GM21526 (cell line): ENCODE data around the gene OR5A2.
"Not testable (repeated sequence)": the region's sequence is repeated elsewhere in the genome, so short reads cannot be mapped to it uniquely, and the experiment has no call there.

ENCODE experiments used
- ATAC-seq: cut with Tn5 transposase; IDR thresholded peaks from one replicate; pipeline ENCODE4 v1.9.1; 2021; ENCODE audit warnings: moderate library complexity; ENCODE audit not compliant: unreplicated experiment, low FRiP score

OR5A2 gene

GRCh38 chr11:59400461-59401261 lies 25.6 kb downstream of the OR5A2 start:
- no peak for ATAC-seq

GRCh38 chr11:59394186-59394585 lies 32.0 kb downstream of the OR5A2 start:
- no peak for ATAC-seq

GRCh38 chr11:59380263-59381059 lies 45.8 kb downstream of the OR5A2 start:
- peak; percentile 98 for ATAC-seq

GRCh38 chr11:59372324-59372723 lies 53.9 kb downstream of the OR5A2 start:
- ATAC-seq: not testable (repeated sequence)

GRCh38 chr11:59368238-59369022 lies 57.8 kb downstream of the OR5A2 start:
- no peak for ATAC-seq
